HuH-7 (cell line): ENCODE results near the gene NCMAP.
"Not testable (repeated sequence)": the region's sequence is repeated elsewhere in the genome, so short reads cannot be mapped to it uniquely, and the experiment has no call there.

Source experiments
- DNase-seq: peaks from one replicate; pipeline ENCODE4 v3.0.0; 2011; ENCODE audit warnings: low spot score

NCMAP gene

DNA sequence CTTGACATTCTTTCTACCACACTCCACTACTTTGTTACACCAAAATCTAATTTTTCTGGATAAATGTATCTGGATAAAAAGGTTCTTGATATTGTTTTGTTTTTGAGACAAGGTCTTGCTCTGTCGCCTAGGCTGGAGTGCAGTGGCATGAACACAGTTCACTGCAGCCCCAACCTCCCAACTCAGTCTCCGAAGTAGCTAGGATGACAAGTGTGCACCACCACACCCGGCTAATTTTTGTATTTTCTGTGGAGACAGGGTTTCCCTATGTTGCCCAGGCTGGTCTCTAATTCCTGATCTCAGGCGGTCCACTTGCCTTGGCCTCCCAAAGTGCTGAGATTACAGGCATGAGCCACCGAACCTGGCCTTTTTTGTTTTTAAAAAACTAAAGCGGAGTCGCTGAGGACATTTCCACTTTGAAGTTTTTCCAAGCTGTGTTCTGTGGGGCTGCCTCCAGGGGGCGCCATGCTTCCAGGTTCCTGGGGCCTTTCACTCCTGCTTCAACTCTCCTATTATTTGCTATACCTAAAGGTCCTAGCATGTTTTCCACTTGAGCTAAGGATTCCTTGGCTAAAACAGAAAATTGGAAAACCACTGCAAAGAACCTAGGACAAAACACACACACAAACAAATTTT, 14.1 kb upstream of the NCMAP start:
- no peak for DNase-seq

GRCh38 chr1:24544239-24544638, 11.6 kb upstream of the NCMAP start:
- DNase-seq, result no peak

GRCh38 chr1:24545662-24546061, 10.2 kb upstream of the NCMAP start:
- DNase-seq, result no peak

DNA sequence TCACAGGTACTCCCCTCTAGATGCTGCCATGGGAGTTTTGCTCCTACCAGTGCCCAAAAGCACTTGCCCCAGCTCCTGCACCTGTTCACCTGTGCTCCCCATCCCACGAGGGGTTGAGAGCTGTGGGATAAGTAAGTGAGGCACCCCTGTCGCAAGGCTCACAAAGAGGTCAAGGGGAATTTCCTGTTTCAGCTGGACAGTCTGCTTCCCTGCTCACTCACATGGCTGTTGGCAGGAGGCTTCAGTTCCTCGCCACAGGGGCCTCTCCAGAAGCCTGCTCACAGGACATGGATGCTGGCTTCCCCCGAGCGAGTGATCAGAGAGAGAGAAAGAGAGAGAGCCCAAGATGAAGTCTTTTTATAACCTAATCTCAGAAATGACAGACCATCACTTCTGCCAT, 8.7 kb upstream of the NCMAP start:
- DNase-seq, result no peak

GRCh38 chr1:24548070-24548469, 7.8 kb upstream of the NCMAP start:
- DNase-seq, result no peak

DNA sequence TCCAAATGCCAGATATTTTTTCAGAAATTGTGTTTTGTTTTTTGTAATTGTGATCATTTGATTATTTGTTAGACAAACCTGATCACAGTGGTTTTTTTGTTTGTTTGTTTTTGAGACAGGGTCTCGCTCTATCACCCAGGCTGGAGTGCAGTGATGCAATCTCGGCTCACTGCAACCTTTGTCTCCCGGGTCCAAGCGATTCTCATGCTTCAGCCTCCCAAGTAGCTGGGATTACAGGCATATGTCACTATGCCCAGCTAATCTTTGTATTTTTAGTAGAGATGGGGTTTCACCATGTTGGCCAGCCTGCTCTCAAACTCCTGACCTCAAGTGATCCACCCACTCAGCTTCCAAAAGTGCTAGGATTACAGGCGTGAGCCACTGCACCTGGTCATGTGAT, 6.7 kb upstream of the NCMAP start:
- not testable (repeated sequence) for DNase-seq

- no peak for DNase-seq
Observed at GRCh38 chr1:24551290-24551959, 4.5 kb upstream of the NCMAP start.

GRCh38 chr1:24551960-24552571, 3.8 kb upstream of the NCMAP start:
- peak; percentile 41 for DNase-seq

DNA sequence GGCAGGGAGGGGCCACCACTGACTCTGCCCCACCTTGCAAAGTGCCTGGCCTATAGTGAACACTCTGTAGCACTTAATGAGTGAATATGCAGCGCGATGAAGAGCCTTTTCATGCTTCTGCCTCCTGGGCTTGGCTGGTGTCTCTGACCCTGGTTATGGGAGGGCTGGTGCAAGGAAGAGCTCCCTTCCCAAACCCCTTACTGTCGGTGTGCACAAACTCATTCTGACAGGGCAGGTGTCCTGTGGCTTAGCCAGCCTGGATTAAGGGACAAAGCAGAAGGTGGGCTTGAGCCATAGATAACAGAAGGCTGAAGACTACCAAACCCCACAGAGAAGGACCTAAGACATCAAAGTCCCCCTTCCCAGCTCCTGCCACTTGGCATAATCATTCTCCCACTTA, 2.0 kb upstream of the NCMAP start:
- no peak for DNase-seq

GRCh38 chr1:24554714-24555113, 1.2 kb upstream of the NCMAP start:
- no peak for DNase-seq

GRCh38 chr1:24556414-24556795, 518 bp downstream of the NCMAP start:
- no peak for DNase-seq

GRCh38 chr1:24557220-24557619, 1.3 kb downstream of the NCMAP start:
- no peak for DNase-seq

GRCh38 chr1:24557711-24558131, 1.8 kb downstream of the NCMAP start:
- no peak for DNase-seq

GRCh38 chr1:24558455-24558854, 2.6 kb downstream of the NCMAP start:
- no peak for DNase-seq

- peak; percentile 60 for DNase-seq
Observed at GRCh38 chr1:24558902-24559791, 3.3 kb downstream of the NCMAP start.

DNA sequence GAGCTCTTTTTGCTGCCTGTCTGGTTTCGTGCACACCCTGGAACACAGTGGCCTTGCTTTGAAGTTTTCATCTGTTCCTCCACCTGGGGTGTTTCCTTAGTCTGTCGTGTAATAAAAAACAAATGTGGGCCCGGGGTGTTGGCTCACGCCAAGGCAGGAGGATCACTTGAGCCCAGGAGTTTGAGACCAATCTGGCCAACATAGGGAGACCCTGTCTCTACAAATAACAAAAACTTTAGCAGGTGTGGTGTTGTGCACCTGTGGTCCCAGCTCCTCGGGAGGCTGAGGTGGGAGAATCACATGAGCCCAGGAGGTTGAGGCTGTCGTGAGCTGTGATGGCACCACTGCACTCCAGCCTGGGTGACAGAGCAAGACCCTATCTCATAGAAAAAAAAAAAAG, 4.5 kb downstream of the NCMAP start:
- no peak for DNase-seq

DNA sequence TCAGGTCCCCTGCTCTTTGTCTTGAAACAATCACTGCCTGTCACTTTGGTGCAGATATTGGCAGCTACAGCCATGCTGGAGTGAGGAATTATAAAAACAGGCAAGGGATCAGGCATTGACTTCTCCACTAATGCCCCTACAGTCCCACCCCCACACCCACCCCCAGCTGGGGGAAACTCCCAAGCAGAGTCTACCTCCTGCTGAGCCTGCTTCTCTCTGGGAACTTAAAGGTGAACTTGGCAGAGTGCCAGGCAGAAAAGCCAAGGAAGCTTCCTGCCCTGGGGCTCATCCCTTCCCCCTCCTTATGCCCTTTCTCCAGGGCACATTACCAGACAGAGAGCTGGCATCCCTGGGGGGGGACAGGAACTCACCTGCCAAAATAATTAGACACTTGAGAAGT, 6.7 kb downstream of the NCMAP start:
- no peak for DNase-seq

DNA sequence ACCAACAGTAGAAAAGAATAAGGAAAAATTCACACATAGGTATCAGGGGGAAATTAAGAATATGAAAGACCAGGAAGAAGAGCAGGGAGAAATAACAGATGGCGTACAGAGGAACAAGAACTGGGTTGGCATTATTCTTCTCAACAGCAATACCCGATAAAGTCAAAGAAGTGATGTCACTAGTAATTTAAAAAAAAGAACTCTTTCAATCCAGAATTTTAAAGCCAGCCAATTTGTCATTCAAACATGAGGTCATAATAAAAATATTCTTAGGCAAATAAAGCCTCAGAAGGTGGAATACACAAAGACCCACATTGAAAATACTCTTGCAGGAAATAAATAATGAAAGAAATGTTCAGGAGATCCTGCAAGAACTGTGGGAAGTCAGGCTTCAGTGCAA, 8.8 kb downstream of the NCMAP start:
- no peak for DNase-seq

DNA sequence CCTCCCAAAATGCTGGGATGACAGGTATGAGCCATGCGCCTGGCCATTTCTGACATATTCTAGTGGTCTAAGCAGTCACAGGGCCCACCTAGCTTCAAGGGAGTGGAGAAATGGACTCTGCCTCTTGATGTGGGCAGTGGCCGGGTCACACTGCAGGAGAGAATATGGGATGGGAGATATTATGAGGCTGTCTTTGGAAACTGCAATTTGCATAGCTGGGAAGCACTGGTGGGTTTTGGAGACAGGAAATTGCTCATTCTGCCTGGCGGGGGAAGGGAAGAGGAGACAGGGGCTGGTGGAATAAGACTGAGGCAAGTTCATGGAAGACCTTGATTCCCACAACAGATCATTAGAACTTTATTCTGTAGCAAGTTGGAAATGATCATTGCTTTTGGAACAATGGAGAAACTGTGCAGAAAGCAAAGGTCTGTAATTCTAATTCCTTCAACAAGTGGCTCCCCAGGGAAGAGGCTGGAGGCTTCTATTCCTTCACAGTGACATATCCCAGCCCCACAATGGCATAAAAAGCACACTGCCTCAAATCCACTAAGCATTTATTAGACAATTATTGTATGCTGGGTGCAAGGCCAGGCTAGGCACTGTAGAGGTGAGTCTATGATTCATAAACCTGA, 10.5 kb downstream of the NCMAP start:
- DNase-seq, result no peak

DNA sequence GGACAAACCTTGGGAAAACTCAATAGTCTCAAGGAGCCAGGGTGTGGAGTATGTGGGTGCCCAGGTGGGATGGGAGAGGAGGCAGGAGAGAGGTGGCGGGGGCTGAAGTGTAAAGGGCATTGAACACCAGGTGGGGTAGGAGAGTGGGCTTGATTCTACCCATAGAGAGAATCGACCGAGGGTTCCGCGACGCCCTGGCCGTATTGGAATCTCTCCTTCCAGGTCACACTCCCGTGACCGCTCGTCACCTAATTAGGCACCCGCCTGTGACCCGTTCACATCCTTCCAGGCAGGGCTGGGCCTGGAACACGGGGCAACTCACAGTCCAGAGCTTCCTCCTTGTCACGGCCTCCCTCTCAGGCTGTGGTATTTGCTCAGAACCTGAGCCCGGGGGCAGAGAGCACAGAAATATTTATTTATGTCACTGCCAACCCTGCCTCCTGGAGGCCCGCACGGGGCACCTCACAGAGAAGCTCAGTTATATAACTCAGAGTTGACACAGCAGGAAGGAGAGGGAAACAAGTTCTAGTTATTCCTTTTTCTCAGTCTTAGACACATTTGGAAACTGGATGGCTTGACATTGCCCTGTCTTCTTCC, 12.0 kb downstream of the NCMAP start:
- peak; percentile 66 for DNase-seq

DNA sequence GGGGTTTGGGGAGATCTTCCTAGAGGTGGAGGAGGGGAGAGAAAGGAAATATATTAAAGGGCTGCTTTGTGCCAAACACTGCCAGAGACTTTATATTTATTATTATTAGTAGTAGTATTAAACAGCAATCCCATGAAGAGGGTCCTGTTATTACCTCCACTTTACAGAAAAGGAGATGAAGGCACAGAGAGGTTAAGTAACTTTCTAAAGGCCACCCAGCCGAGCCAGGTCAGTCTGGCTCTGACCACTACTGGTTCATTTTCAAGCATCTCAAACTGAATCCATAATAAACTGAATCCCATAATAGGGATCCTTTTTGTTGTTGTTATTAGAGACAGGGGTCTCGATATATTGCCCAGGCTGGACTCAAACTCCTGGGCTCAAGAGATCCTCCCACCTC, 12.6 kb downstream of the NCMAP start:
- no peak for DNase-seq
